GM18951 (cell line): ENCODE data around the gene FUBP1.
"Not testable (repeated sequence)": the region's sequence is repeated elsewhere in the genome, so short reads cannot be mapped to it uniquely, and the experiment has no call there.

Experiments used
- POLR2A ChIP-seq: IDR thresholded peaks from 4 replicates; pipeline ENCODE4 v1.6.1; 2011; ENCODE audit warnings: mild to moderate bottlenecking; ENCODE audit not compliant: insufficient read length, insufficient read depth; ENCODE audit errors: extremely low read depth
- in situ Hi-C: fragments of 300-500 bp; cut with MboI; formaldehyde crosslinking; loops from one replicate; pipeline ENCODE4 v1.12.0; 2022; ENCODE audit warnings: low sequenced_read_pairs, mixed read lengths, inconsistent platforms; ENCODE audit not compliant: unreplicated experiment

FUBP1 gene, protein sequence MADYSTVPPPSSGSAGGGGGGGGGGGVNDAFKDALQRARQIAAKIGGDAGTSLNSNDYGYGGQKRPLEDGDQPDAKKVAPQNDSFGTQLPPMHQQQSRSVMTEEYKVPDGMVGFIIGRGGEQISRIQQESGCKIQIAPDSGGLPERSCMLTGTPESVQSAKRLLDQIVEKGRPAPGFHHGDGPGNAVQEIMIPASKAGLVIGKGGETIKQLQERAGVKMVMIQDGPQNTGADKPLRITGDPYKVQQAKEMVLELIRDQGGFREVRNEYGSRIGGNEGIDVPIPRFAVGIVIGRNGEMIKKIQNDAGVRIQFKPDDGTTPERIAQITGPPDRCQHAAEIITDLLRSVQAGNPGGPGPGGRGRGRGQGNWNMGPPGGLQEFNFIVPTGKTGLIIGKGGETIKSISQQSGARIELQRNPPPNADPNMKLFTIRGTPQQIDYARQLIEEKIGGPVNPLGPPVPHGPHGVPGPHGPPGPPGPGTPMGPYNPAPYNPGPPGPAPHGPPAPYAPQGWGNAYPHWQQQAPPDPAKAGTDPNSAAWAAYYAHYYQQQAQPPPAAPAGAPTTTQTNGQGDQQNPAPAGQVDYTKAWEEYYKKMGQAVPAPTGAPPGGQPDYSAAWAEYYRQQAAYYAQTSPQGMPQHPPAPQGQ

DNA sequence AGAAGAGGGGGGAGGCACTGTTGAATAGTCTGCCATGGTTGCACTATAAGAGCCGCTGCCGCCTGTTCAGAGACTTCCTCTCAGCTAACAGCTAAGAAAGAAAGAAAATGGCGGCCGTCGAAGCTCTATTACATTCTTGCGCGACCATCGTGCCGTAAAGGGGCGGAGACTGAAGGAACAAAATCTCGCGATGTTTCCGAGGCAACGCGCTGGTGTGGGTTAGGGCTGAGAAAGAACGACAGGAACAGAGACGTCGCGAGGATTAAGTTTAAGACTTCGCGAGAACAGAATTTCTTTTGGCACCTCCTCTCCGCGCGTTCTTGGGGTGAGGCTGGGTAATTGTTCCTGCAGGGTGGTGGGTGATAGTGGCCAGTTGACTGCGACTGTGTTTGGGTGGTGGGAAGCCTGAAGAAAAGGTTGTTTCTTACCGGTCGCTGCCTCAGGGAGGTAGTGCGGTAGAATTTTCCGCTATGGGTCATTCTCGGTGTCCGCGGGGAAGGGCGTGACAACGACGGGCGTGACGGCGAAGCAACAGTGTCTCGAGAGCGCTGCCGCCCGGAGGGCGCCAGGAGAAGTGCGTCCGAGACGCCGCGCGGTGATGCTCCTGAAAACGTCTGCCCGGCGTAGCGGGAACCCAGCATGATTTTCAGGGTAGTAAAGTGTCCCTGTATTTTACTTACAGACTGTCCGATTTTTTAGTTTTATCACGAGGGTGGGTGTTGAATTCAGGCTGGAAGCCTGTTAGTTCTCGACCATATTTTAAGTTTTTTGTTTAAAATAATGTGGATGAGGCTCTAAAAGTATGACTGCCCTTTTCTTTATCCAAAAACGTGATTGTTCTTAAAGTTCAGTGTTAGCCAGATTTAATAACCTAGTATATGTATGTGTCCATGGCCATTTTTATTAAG is at the start of gene FUBP1:
Gene FUBP1 (minus strand): TSS at position 104 of the 908 bp plus-strand sequence. CDS start 68 bp downstream, at position 36.
- peak; percentile 94 for TF ChIP-seq POLR2A
- in situ Hi-C loops: no loop called here

DNA sequence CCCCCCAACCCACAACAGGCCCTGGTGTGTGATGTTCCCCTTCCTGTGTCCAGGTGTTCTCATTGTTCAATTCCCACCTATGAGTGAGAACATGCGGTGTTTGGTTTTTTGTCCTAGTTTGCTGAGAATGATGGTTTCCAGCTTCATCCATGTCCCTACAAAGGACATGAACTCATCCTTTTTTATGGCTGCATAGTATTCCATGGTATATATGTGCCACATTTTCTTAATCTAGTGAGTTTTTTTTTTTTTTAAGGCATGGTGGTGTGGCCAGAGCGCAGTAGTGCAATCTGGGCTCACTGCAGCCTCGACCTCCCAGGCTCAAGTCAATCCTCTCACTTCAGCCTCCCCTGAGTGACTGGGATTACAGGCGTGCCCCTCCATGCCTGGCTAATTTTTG is 42.3 kb upstream of the FUBP1 start:
- in situ Hi-C loops: not testable (repeated sequence)

DNA sequence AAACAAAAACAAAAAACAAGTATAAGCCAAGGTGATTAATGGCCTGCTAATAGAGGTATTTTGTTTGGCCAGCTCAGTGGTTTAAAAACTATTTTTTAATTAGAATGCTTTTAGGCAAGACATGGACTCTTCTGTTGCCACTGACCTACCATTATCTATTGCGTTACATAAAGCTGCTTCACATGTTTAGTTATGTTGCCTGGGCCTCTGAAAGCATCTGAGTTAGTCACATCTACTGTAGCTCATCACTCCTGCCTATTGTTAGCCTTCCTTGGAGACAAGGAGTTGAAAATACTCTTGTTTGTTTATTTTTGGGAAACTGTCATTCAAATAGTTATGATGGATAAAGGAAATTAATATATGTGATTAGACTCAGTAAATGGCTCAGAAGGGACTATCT is 40.2 kb upstream of the FUBP1 start:
- in situ Hi-C loops: no loop called here
- no peak for TF ChIP-seq POLR2A

DNA sequence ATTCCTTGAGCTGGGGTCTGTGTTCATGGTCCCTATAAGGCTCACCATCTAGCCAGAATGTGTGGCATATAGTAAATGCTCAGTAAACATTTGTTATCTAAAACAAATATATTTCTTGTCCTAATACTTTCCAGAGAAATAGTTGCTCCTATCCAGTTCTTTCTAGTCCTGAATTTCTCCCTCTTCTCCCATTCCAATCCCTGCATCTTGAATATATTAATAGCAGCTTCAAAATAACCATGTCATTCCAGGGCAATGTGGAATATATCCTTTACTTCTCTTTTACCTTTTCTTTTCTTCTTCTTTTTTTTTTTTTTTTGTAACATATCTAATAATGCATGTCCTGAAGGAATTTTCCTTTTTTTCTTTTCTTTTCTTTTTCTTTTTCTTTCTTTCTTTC is 36.3 kb upstream of the FUBP1 start:
- no peak for TF ChIP-seq POLR2A
- in situ Hi-C loops: no loop called here

DNA sequence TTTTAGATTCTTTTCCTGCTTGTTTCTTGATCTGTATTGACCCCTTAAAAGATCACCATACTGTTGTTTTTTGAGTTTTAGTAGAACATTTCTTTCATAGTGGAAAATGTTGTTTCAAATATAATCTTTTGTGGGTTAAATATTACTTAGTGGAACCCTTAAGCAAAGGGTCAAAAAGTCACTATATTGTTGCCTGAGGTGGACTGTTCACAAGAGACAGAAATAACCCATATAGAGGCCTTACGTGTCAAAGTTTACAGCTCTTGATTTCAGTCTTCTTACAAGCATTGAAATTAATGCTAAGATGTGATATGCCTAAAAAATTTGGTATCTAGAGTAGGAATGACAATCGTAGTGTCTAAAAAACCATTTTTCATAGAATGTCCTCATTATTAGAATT is 32.2 kb upstream of the FUBP1 start:
- no peak for TF ChIP-seq POLR2A
- in situ Hi-C loops: no loop called here

DNA sequence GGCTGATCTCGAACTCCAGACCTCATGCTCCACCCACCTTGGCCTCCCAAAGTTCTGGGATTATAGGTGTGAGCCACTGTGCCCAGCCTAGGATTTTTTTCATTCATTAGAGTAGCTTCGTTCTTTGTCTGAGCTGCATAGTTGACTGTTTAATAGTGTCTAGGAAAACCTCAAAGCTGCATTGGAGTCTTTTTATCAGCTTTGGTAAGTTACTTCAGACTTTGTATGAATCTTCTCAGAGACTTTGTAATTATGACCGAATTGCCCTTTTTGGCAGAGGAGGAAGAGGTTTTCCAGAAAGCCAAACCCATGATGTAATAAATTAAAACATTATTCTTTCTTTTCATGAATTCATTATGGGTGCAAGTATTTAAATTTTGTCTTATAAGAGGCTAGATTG is 31.0 kb upstream of the FUBP1 start:
- no peak for TF ChIP-seq POLR2A
- in situ Hi-C loops: no loop called here

DNA sequence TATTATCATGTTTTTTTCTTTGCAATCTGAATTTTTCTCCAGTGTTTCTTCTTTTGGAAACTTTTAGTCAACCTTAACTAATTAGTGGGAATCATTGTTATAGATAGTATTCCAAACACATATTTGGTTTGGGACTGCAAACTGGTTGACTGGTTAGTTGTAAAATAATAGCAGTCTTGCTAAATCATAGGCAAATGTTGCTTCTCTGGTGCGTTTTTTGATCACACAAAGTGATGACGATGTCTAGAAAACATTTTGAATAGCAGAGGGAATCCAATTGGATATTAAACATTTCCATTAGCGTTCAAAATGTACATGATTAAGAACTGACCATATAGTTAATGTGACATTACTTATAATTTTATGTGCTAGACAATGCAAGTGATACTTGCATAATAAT is 30.4 kb upstream of the FUBP1 start:
- TF ChIP-seq POLR2A: no peak

DNA sequence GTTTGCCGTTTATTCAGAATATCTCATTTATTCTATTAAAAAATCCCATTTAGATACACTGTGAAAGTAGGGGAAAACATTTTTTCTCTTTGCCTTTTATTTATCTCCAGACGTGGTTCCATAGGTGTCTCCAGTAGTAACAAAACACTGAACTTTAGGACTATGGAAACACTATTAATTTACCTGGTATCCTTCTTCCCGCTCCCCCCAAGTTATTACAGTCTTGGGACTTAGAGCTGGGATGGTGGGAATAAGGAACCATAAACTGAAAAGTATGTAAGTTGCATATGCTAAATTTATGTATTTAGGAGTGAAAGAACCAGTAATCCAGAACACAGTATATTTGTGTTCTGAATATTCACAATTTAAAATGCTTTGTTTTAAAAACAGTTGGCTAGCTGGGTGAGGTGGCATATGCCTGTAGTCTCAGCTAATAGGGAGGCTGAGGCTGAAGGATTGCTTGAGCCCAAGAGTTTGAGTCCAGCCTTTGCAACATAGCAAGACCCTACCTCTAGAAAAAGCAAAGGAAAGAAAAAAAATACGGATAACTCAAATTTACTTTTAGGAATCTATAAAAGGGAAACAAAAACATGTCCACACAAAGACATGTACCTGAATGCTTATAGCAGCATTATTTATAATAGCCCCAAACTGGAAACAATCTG is 28.9 kb upstream of the FUBP1 start:
- in situ Hi-C loops: no loop called here
- no peak for TF ChIP-seq POLR2A

More for the DNA sequence above, 30.4 kb upstream of the FUBP1 start:
- in situ Hi-C loops: no loop called here

DNA sequence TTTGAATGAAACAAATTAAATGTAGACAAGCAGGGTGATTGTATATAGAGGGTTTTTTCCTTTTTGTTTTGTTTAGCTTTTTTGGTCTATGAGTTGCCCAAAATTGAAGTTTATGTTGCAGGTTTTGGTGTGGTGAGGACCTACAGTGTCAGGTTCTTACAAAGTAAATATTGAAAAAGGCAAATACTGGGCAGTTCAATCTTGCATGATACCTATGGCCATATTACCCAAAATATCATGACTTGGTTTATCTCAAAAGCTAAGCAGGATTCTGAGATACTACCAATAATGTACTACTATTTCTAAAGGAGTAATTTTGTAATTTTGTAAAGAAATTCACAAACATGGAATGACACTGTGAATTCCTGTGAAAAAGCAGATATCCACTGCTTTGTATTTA is 27.6 kb upstream of the FUBP1 start:
- in situ Hi-C loops: no loop called here
- TF ChIP-seq POLR2A: no peak

DNA sequence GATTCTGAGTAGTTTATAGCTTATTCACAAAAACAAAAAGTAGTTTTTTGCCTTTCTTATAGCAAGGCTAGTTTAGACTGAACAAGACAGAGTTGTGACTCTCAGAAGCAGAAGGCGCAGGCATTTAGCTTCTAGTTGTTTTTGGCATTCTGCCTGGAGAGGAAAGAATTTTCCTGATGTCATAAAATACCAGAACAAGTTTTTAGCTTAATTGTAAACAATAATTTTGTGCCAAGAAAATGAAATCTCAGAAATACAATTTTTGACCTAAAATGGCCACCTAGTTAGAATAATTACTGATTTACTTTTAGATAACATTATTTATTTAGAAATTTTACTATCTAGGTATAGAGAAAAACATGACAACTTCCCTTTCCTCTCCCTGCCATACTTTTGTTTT is 26.9 kb upstream of the FUBP1 start:
- in situ Hi-C loops: no loop called here
- TF ChIP-seq POLR2A: no peak

DNA sequence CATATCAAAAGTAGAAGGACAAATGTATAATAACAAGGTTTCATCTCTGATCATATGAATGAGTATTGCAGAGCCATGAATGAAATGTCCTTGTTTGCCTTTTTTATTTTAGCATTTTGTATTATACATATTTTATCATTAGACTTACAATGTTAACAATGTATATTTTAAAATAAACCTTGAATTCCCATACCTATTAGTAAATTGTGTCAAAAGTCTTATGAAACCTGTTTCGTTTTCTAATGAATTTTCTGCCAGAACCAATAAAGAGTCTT is 26.5 kb upstream of the FUBP1 start:
- TF ChIP-seq POLR2A: no peak
- in situ Hi-C loops: no loop called here

DNA sequence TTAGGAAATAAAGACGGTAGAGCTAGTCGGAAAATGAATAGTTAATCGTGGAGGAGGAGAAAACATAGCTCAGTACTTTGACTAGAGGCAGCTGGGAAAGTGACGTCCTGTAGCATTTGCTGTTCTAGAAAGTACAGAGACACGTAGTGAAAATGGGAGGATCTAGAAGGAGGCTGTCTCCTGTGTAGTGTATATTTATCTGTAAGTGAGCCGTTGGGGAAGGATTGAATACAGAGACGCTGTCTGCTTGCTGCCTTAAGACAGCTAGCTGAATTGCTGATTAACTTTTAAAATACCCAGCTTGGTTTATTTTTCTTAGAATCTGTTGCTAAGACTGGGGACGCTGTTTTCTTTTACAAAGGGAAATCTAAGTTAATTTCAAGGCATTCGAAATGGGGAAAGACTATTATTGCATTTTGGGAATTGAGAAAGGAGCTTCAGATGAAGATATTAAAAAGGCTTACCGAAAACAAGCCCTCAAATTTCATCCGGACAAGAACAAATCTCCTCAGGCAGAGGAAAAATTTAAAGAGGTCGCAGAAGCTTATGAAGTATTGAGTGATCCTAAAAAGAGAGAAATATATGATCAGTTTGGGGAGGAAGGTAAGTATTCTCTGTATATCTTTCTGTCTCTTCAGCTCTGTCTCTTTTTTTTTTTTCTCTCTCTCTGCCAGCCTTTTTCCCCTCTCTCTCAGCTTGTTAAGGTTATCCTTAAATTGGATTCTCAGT is 26.0 kb upstream of the FUBP1 start, which contains the start of gene DNAJB4:
Gene DNAJB4 (plus strand): TSS at position 221 of the 729 bp plus-strand sequence. CDS start 172 bp downstream, at position 393.
- in situ Hi-C loops: no loop called here
- TF ChIP-seq POLR2A: no peak

DNA sequence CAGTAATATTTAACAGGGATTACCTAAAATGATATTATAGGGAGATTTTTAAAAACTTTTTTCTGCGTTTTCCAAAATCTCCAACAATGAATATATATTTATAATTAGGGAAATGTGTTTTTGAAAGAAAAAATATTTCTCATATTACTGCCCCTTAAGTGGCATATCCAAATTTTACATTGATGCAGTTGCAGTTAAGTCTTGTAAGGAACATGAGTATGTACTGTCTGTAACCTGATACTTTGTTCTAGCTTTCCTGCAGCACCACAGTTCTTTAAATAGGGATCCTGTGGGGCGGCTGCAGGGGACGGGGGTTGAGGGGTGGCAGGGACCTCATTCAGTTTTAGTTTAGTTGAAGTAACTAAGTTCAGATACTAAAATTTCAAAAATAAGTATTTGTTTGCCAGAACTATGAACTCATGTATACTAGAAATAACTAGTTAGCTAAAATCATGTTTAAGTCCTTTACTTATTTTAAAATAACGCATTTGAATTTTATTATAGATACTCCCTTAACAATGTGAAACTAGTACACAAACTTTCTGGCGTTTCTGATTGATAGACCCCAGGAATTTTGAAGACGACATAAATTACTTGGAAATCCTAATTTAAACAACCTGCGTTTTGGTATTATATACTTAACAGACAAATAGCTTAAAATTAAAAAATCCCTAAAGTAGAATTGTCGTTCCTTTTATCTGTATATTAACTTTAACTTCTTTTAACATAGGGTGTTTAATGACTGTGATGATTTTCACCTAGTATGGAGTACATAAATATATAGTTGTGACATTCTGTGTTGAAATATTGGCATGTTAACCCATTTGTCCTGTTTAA is 25.2 kb upstream of the FUBP1 start:
- in situ Hi-C loops: no loop called here
- peak; percentile 76 for TF ChIP-seq POLR2A
